K562 (cell line): ENCODE results near the gene GPR137C. TPM values are rescaled to one million over a fixed set of nuclear protein-coding genes. Genes with fewer than 3 reads are reported as not detected.

Experiments
- ATAC-seq: fragments of 200-7000 bp; cut with Tn5 transposase; 3 replicates; pipeline ENCODE4 v1.9.1; 2020; ENCODE audit warnings: moderate library complexity
- BruUV-seq: library from RNA; stranded (reverse); fragments of 400-500 nt; replicated peaks from 2 replicates; lab custom pipeline; 2021; lab: Mats Ljungman, UMichigan
- CTCF ChIA-PET: fragments of 300-600 bp; formaldehyde crosslinking; extraction: SDS; loops from one replicate; lab custom pipeline; 2021; ENCODE audit warnings: low intra/inter-chr PET ratio; lab: Yijun Ruan, JAX
- POLR2A ChIA-PET: fragments of 300-600, 350-650 bp; sonication (Branson Sonifier 250); formaldehyde crosslinking; extraction: SDS; loops from one replicate; lab custom pipeline; 2021; ENCODE audit warnings: antibody characterized with exemption, inconsistent platforms; lab: Yijun Ruan, JAX
- DNase-seq, 4 experiments: peaks; one replicate each; pipeline versions ENCODE4 v3.0.0 to v3.0.0-alpha.2; 2011 to 2018; ENCODE audit warnings: low spot score in 3 of 4, mixed read lengths in 3 of 4; ENCODE audit errors: extremely low read depth in 1 of 4
- FAIRE-seq: peaks from 2 replicates; lab custom pipeline; 2011; peaks lifted over from hg19 to GRCh38; lab: Jason Lieb, UNC
- H2AFZ ChIP-seq: 2 replicates; pipeline ENCODE4 v1.6.0; 2011; ENCODE audit warnings: low read depth, low read length, control low read depth, inconsistent platforms
- H3K27ac ChIP-seq: fragments of 200-600 bp; 3 replicates; pipeline ENCODE4 v1.8.0; 2011; ENCODE audit warnings: low read depth, mild to moderate bottlenecking, control low read depth, inconsistent platforms, low read length, moderate library complexity, mixed read lengths; ENCODE audit errors: extremely low read depth
- H3K27me3 ChIP-seq, 2 experiments: fragments of 300-600 bp in 1 of 2; 2 replicates in 1 of 2; 3 replicates in 1 of 2; pipeline versions ENCODE4 v1.6.0 to v1.8.0; 2011; ENCODE audit warnings: inconsistent platforms in 2 of 2, low read length in 2 of 2, mild to moderate bottlenecking in 1 of 2, mixed read lengths in 1 of 2, moderate library complexity in 1 of 2; ENCODE audit not compliant: control insufficient read depth in 2 of 2, insufficient read depth in 2 of 2
- H3K36me3 ChIP-seq: fragments of 300-600 bp; 3 replicates; pipeline ENCODE4 v1.8.0; 2011; ENCODE audit warnings: mild to moderate bottlenecking, low read length, inconsistent platforms; ENCODE audit not compliant: control insufficient read depth, insufficient read depth
- H3K4me1 ChIP-seq, 2 experiments: fragments of 200-600 bp in 1 of 2; replicated peaks in 1 of 2; 2 replicates in 1 of 2; 3 replicates in 1 of 2; pipeline versions ENCODE4 v1.5.1 to v1.8.0; 2011; ENCODE audit warnings: inconsistent platforms in 2 of 2, low read length in 2 of 2, mild to moderate bottlenecking in 1 of 2, mixed read lengths in 1 of 2, moderate library complexity in 1 of 2; ENCODE audit not compliant: control insufficient read depth in 2 of 2, insufficient read depth in 2 of 2
- H3K4me2 ChIP-seq: 2 replicates; pipeline ENCODE4 v1.6.1; 2011; ENCODE audit warnings: low read length, control low read depth, inconsistent platforms, mixed read lengths; ENCODE audit not compliant: insufficient read depth
- H3K4me3 ChIP-seq: fragments of 200-600 bp; sonication (generic), shearing (Covaris generic); 2 replicates; pipeline ENCODE4 v1.5.1; 2016; ENCODE audit warnings: control low read depth, inconsistent platforms
- H3K79me2 ChIP-seq: fragments of 200-600 bp; 3 replicates; pipeline ENCODE4 v1.8.0; 2011; ENCODE audit warnings: low read length, inconsistent platforms; ENCODE audit not compliant: control insufficient read depth, insufficient read depth
- H3K9ac ChIP-seq, 2 experiments: 2 replicates each; pipeline versions ENCODE4 v1.6.0 to v1.6.1; 2011; ENCODE audit warnings: low read depth in 2 of 2, low read length in 2 of 2, control low read depth in 1 of 2, inconsistent platforms in 1 of 2, mild to moderate bottlenecking in 1 of 2, mixed read lengths in 1 of 2; ENCODE audit not compliant: insufficient read depth in 1 of 2
- H3K9me1 ChIP-seq: one replicate; pipeline ENCODE4 v1.6.0; 2011; ENCODE audit warnings: inconsistent platforms, mild to moderate bottlenecking, low read length, moderate library complexity; ENCODE audit not compliant: control insufficient read depth, insufficient read depth
- H3K9me3 ChIP-seq: replicated peaks from 2 replicates; pipeline ENCODE4 v1.5.1; 2011; ENCODE audit warnings: low read depth, low read length, inconsistent platforms; ENCODE audit not compliant: control insufficient read depth, insufficient read depth
- H4K20me1 ChIP-seq: replicated peaks from 2 replicates; pipeline ENCODE4 v1.6.1; 2011; ENCODE audit warnings: low read length, inconsistent platforms, mixed read lengths; ENCODE audit not compliant: control insufficient read depth, insufficient read depth
- BMI1 ChIP-seq: fragments of 150-350 bp; IDR thresholded peaks from 2 replicates; pipeline ENCODE4 v1.6.1; 2014; ENCODE audit warnings: low read length
- COPS2 ChIP-seq: fragments of 450-650 bp; conservative IDR thresholded peaks from 2 replicates; pipeline ENCODE4 v1.6.1; 2016; ENCODE audit warnings: mild to moderate bottlenecking, moderate library complexity
- DDX20 ChIP-seq: fragments of 450-650 bp; IDR thresholded peaks from 2 replicates; pipeline ENCODE4 v1.6.1; 2016; ENCODE audit warnings: missing genetic modification characterization, low read depth, mild to moderate bottlenecking, missing compliant biosample characterization, moderate library complexity
- OTX1 ChIP-seq: fragments of 450-650 bp; formaldehyde crosslinking; IDR thresholded peaks from 2 replicates; pipeline ENCODE4 v1.4.0; 2022; ENCODE audit warnings: mild to moderate bottlenecking
- PHTF2 ChIP-seq: fragments of 250-450 bp; sonication (Bioruptor Pico); IDR thresholded peaks from 2 replicates; pipeline ENCODE4 v1.5.0; 2021; ENCODE audit warnings: mild to moderate bottlenecking
- RBBP5 ChIP-seq: fragments of 200-600 bp; sonication (generic); IDR thresholded peaks from 2 replicates; pipeline ENCODE4 v1.6.1; 2012; ENCODE audit warnings: borderline replicate concordance, mild to moderate bottlenecking, low read length, control low read depth, inconsistent platforms; ENCODE audit not compliant: insufficient read depth, poor library complexity, severe bottlenecking
- RNF2 ChIP-seq: sonication (generic); IDR thresholded peaks from 2 replicates; pipeline ENCODE4 v1.6.1; 2016
- SMARCA4 ChIP-seq: fragments of 450-650 bp; IDR thresholded peaks from 2 replicates; pipeline ENCODE4 v1.6.1; 2016
- ZFP30 ChIP-seq: fragments of 250-450 bp; sonication (Bioruptor Pico); IDR thresholded peaks from 2 replicates; pipeline ENCODE4 v1.8.0; 2022; ENCODE audit warnings: moderate library complexity, mild to moderate bottlenecking, inconsistent platforms, borderline replicate concordance
- ZNF23 ChIP-seq: fragments of 250-450 bp; sonication (Bioruptor Pico); IDR thresholded peaks from 2 replicates; pipeline ENCODE4 v1.4.0; 2020; ENCODE audit warnings: mild to moderate bottlenecking
- ZNF263 ChIP-seq: sonication (generic); formaldehyde crosslinking; IDR thresholded peaks from 2 replicates; pipeline ENCODE4 v1.8.0; 2022; ENCODE audit warnings: mild to moderate bottlenecking, missing genetic modification reagents, borderline replicate concordance
- WGBS: fragments of 100-300 bp; shearing (Covaris generic); methylation state at CpG from one replicate; pipeline ENCODE4 v1.1.6; 2016; ENCODE audit warnings: low coverage, mixed read lengths; ENCODE audit not compliant: insufficient coverage; ENCODE audit errors: missing lambda C conversion rate; 5-methylcytosine and 5-hydroxymethylcytosine counted together
- in situ Hi-C: fragments of 300-500 bp; cut with MboI; formaldehyde crosslinking; loops from 4 replicates; pipeline ENCODE4 v1.15.0; 2018; ENCODE audit warnings: inconsistent platforms, mixed read lengths
- intact Hi-C: fragments of 100-400 bp; cut with micrococcal nuclease; formaldehyde crosslinking; loops from 2 replicates; pipeline ENCODE4 v1.14.2; 2022
- polyA plus RNA-seq, 8 experiments: library from polyadenylated mRNA; depleted of rRNA in 4 of 8; stranded (reverse) in 5 of 8; unstranded in 3 of 8; fragments of >200 nt; fragmentation: Nextera tagmentation in 2 of 8; fragmentation: Illumina TruSeq in 1 of 8; extraction: Ambion mirVana in 2 of 8; extraction: Trizol in 1 of 8; gene quantifications; 2 replicates each; pipeline versions ENCODE4 v1.2.1 to v1.2.3, GENCODE V29; 2011 to 2014; ENCODE audit warnings: inconsistent platforms in 1 of 8, missing spikeins in 1 of 8
- total RNA-seq, 7 experiments: library from RNA; depleted of rRNA in 6 of 7; stranded (reverse); fragments of >200 nt in 6 of 7; fragmentation: Illumina TruSeq in 2 of 7; extraction: Trizol in 2 of 7; gene quantifications; 2 replicates each; pipeline versions ENCODE4 v1.2.1 to v1.2.3, GENCODE V29; 2011 to 2021; ENCODE audit warnings: low replicate concordance in 1 of 7
- TF ChIP-seq, protein P1 (sequence below): fragments of 450-650 bp; formaldehyde crosslinking; IDR thresholded peaks from 2 replicates; pipeline ENCODE4 v1.4.0; 2020; ENCODE audit warnings: mild to moderate bottlenecking, mixed read lengths
- TF ChIP-seq, protein P2 (sequence below): fragments of 250-450 bp; sonication (Bioruptor Pico); IDR thresholded peaks from 2 replicates; pipeline ENCODE4 v1.4.0; 2020; ENCODE audit warnings: mild to moderate bottlenecking, moderate library complexity
- TF ChIP-seq, protein P3 (sequence below): IDR thresholded peaks from 3 replicates; pipeline ENCODE4 v1.6.1; 2011; ENCODE audit warnings: borderline replicate concordance, mild to moderate bottlenecking, moderate library complexity; ENCODE audit not compliant: insufficient read length; ENCODE audit errors: extremely low read depth
- TF ChIP-seq, protein P4 (sequence below): sonication (generic); formaldehyde crosslinking; IDR thresholded peaks from 2 replicates; pipeline ENCODE4 v1.5.0; 2020; ENCODE audit warnings: missing genetic modification reagents

GPR137C gene
- total and polyA plus RNA-seq, 9 of the 15 experiments (the other 6 are each of a cell fraction or from before 2014, with no cell fraction given) = 0.03 to 0.31 (median 0.06) TPM; not detected in 4

DNA sequence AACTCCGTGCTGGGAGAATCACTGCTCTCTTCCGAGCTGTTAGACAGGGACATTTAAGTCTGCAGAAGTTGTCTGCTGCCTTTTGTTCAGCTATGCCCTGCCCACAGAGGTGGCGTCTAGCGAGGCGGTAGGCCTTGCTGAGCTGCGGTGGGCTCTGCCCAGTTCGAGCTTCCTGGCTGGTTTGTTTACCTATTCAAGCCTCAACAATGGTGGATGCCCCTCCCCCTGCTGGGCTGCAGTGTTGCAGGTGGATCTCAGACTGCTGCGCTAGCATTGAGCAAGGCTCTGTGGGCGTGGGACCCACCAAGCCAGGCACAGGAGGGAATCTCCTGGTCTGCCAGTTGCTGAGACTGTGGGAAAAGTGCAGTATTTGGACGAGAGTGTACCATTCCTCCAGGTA is 43.7 kb downstream of the GPR137C start (continued):
- TF ChIP-seq, protein P1, sequence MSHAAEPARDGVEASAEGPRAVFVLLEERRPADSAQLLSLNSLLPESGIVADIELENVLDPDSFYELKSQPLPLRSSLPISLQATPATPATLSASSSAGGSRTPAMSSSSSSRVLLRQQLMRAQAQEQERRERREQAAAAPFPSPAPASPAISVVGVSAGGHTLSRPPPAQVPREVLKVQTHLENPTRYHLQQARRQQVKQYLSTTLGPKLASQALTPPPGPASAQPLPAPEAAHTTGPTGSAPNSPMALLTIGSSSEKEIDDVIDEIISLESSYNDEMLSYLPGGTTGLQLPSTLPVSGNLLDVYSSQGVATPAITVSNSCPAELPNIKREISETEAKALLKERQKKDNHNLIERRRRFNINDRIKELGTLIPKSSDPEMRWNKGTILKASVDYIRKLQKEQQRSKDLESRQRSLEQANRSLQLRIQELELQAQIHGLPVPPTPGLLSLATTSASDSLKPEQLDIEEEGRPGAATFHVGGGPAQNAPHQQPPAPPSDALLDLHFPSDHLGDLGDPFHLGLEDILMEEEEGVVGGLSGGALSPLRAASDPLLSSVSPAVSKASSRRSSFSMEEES (CRISPR knock-in tag) = no peak
- no peak for TF ChIP-seq ZNF23 (CRISPR knock-in tag)
- TF ChIP-seq ZNF263 (CRISPR knock-in tag) = no peak
- TF ChIP-seq DDX20 (tag) = no peak

DNA sequence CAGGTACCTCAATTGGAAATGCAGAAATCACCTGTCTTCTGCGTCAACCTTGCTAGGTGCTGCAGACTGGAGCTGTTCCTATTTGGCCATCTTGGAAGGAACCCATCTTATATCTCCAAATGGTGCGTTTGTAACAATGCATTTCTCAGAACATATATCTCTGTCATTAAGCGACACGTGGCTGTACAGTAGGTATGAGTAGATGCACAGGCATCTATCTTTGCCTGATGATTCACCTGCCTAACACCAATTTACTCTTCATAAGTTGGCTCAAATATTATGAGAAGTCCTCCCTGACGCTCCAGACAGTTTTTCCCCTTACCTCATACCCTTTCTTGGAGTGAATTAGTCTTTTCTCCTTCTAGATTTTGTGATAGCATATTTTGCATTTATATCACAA is 44.2 kb downstream of the GPR137C start:
- Histone ChIP-seq H3K4me1 (no peaks in the 10 kb centered on the region), H3K9me1 (no peaks in the 10 kb centered on the region), H3K79me2 (no peaks in the 10 kb centered on the region), H3K9ac (no peak overlapping the region), H3K9me3 (no peaks in the 10 kb centered on the region), H3K27ac (no peak overlapping the region), H3K4me2 (no peak overlapping the region), H2AFZ (no peak overlapping the region), H3K27me3 (peaks cover 0 to 8% of the 10 kb centered on the region in 2 experiments; a peak in 1 of 5 replicates), H3K36me3 (no peaks in the 10 kb centered on the region), H3K4me3 (no peak overlapping the region), H4K20me1 (no peaks in the 10 kb centered on the region)
- WGBS = 2% methylated on average over 5 of the region's 5 CpGs
- BruUV-seq = no TSS peak
- CTCF ChIA-PET = no interaction called here
- no peak for ATAC-seq
- POLR2A ChIA-PET = no interaction called here
- intact Hi-C loops = no loop called here
- FAIRE-seq = no peak
- in situ Hi-C loops = no loop called here
- no peak for DNase-seq
- no peak for TF ChIP-seq BMI1
- TF ChIP-seq RBBP5 = no peak
- TF ChIP-seq RNF2 = no peak
- TF ChIP-seq, protein P2, sequence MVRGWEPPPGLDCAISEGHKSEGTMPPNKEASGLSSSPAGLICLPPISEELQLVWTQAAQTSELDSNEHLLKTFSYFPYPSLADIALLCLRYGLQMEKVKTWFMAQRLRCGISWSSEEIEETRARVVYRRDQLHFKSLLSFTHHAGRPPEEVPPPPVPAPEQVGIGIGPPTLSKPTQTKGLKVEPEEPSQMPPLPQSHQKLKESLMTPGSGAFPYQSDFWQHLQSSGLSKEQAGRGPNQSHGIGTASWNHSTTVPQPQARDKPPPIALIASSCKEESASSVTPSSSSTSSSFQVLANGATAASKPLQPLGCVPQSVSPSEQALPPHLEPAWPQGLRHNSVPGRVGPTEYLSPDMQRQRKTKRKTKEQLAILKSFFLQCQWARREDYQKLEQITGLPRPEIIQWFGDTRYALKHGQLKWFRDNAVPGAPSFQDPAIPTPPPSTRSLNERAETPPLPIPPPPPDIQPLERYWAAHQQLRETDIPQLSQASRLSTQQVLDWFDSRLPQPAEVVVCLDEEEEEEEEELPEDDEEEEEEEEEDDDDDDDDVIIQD (CRISPR knock-in tag) = no peak
- no peak for TF ChIP-seq ZFP30 (CRISPR knock-in tag)
- TF ChIP-seq, protein P3, sequence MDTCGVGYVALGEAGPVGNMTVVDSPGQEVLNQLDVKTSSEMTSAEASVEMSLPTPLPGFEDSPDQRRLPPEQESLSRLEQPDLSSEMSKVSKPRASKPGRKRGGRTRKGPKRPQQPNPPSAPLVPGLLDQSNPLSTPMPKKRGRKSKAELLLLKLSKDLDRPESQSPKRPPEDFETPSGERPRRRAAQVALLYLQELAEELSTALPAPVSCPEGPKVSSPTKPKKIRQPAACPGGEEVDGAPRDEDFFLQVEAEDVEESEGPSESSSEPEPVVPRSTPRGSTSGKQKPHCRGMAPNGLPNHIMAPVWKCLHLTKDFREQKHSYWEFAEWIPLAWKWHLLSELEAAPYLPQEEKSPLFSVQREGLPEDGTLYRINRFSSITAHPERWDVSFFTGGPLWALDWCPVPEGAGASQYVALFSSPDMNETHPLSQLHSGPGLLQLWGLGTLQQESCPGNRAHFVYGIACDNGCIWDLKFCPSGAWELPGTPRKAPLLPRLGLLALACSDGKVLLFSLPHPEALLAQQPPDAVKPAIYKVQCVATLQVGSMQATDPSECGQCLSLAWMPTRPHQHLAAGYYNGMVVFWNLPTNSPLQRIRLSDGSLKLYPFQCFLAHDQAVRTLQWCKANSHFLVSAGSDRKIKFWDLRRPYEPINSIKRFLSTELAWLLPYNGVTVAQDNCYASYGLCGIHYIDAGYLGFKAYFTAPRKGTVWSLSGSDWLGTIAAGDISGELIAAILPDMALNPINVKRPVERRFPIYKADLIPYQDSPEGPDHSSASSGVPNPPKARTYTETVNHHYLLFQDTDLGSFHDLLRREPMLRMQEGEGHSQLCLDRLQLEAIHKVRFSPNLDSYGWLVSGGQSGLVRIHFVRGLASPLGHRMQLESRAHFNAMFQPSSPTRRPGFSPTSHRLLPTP = no peak
- TF ChIP-seq PHTF2 (CRISPR knock-in tag) = no peak
- no peak for TF ChIP-seq SMARCA4
- TF ChIP-seq COPS2 = no peak
- TF ChIP-seq, protein P4, sequence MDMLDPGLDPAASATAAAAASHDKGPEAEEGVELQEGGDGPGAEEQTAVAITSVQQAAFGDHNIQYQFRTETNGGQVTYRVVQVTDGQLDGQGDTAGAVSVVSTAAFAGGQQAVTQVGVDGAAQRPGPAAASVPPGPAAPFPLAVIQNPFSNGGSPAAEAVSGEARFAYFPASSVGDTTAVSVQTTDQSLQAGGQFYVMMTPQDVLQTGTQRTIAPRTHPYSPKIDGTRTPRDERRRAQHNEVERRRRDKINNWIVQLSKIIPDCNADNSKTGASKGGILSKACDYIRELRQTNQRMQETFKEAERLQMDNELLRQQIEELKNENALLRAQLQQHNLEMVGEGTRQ = no peak
- TF ChIP-seq OTX1 (CRISPR knock-in tag) = no peak
